GM19240 (cell line): ENCODE measurements around the gene BHLHE40.

Source experiments
- DNase-seq: peaks from one replicate; pipeline ENCODE4 v3.0.0; 2011; ENCODE audit warnings: low spot score; ENCODE audit not compliant: insufficient read length

The BHLHE40 gene

DNA sequence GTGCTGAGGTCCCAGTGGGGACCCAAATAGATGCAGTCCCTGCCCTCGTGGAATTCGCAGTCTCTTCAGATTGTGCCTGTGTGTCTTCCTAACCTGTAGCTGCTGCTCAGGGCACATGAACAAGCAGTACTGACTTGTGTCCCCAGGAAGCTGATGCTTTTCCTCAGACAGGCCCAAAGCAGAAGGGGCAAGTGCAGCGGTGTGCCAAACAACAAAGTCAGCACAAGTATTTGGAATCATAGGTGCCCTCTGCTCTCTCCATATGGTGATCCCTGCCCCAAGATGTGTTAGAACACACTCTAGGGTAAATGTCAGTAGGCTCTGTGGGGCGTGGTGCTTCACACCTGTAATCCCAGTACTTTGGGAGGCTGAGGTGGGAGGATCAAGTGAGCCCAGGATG, 21.9 kb downstream of the BHLHE40 start:
- DNase-seq: no peak

DNA sequence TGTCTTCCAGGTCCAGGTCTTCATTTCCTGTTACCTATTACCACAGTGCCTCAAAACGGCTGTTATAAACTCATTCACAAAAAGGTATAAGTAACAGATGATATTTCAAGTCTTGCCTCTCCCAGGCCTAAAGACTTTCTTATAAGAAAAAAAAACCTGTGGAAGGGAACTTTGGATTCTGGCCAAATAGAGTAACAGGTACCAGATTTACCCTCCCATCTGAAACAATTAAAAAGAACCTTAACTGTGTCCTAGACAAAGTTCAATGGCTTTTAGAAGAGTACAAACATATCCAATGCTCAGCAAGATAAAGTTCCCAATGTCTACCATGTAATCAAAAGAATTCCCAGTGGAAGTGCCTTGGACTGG, 22.6 kb downstream of the BHLHE40 start:
- no peak for DNase-seq

DNA sequence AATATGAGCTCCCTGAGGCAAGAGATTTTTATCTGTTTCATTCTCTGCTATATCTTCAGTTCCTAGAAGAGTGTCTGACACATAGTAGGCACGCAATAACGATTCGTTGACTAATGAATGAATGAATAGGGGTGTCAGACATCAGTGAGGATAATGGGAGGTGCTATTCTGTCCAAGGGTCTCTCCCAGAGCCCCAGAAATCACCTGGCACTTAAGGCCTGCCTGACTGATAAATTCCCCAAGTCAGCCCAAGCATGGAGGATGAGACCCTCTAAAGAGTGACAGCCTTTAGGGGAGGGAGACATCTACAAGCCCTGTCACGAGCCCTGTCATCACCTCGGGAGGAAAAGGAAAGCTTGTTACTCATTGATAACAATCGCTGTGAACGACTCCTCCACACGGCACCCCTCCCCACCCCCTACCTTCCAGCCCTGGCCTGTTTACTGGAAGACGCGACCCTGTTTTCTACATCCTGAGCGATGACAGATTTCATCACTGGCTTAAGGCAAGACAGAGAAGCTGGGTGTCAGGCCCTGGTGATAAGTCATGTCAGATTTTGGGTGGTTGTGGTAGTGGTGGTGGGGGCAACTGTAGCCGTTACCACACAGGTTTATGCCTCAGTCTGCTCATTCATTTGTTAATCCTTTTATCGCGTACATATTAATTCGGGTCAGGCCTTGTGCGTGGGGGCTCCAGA, 23.1 kb downstream of the BHLHE40 start:
- DNase-seq: no peak

DNA sequence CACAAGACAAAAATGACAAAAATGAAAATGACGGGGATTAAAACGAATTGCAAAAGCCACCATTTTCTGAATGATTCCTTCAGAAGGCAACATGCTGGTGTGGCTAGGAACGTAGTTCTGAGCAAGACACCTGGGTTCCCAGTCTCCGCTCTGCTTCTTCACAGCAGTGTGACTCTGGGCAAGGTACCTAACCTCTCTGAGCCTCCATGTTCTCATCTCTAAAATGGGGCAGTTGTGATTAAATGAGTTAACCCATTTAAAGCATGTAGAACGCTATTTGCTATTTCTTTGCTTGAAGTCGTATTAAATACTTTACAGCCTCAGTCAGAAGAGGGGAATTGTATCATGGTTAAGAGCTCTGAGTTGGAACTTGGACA, 23.6 kb downstream of the BHLHE40 start:
- no peak for DNase-seq

GRCh38 chr3:5004319-5005152, 25.3 kb downstream of the BHLHE40 start:
- DNase-seq: no peak

GRCh38 chr3:5005367-5005766, 26.1 kb downstream of the BHLHE40 start:
- DNase-seq: no peak

DNA sequence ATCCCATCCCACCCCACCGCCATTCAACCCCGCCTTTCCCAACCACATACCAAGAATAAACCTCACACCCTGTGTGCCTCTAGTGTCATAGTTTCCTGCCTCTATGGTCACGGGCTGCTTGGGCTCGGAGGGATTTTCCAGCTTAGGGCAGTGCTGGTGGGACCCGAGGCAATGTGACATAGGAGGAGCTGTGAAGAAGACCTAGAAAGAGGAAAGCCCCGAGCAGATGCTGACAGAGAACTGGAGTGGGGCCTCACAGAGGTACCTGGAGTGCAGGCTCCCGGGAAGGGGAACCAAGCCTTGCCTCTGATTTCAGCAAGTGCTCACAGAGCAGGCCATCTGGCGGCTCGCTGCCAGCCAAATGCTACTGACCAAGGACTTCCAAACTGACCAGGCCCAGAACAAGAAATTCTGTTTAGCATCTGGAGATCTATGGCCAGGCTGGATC, 27.5 kb downstream of the BHLHE40 start:
- DNase-seq: peak; percentile 65

DNA sequence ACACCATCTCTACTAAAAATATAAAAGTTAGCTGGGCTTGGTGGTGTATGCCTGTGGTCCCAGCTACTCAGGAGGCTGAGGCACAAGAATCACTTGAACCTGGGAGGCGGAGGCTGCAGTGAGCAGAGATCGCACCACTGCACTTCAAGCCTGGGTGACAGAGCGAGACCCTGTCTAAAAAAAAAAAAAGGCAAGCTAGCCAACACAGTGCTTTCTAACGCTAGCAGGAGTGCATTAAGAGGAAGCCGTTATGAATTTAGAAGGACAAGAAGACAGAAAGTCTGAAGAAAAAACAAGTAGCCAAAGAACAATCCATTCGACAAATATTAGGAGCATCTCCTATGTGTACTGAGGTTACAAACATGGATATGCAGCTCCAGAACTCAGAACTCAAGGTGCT, 28.6 kb downstream of the BHLHE40 start:
- DNase-seq: no peak

DNA sequence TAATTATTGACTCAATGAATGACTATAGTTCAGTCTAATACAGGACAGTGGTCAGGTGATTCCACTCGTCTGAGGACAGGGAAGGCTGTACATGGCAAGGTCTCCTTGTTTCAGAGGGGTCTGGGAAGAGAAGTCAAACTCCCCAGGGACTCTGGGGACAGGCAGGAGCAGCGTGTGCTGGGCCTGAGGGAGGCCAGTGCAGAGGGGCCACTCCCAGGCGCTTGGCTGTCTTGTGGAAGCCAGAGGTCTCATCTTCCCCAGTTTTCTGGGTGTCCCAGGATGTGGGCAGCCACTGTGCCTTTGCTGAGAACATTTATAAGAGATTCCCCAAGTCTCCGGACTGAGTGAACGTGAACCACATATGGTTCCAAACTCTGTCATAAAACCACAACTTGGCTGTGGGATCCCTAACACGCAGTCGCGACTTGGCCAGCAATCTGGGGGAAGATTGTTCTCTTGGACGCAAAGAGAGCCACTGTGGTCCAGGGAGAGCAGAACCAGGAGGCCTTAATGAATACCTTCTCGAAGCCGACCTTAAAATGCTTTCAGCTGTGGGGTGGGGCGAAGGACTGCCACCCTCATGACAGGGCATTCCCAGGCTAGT, 30.4 kb downstream of the BHLHE40 start:
- DNase-seq: no peak

GRCh38 chr3:5010140-5010539, 30.9 kb downstream of the BHLHE40 start:
- DNase-seq: no peak

- no peak for DNase-seq
These were observed 31.7 kb downstream of the BHLHE40 start for GRCh38 chr3:5010706-5011554.

DNA sequence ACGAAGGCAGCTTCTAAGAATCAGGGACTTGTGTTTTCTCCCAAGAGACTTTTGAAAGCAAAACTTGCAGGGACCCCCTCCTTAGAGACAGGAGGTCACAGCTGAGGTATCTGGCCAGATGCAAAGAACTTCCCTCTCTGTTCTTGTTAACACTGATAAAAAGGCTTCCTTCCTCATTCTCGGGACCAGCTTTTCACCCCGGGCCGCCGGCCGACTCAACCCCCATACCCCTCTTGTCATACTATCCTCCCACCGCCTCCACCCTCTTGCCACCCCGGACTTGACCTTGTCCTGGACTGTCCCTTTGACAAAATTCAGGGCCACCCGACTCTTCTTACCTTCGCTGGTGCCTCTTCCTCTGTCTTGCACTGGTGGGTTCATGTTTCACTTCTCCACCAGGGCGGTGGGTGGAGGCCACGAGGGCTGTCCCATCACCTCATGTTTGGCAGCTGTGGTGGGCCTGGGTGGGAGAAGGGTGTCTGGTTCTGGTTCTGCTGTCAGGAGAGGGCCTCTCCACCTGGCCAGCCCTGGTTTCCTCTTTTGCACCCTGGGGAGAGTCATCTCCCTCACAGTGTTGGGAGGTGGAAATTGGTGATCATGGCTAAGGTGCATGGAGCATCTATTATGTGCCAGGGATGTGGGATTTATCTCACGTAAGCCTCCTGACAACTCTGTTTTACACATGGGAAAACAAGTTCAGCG, 32.5 kb downstream of the BHLHE40 start:
- DNase-seq: no peak

DNA sequence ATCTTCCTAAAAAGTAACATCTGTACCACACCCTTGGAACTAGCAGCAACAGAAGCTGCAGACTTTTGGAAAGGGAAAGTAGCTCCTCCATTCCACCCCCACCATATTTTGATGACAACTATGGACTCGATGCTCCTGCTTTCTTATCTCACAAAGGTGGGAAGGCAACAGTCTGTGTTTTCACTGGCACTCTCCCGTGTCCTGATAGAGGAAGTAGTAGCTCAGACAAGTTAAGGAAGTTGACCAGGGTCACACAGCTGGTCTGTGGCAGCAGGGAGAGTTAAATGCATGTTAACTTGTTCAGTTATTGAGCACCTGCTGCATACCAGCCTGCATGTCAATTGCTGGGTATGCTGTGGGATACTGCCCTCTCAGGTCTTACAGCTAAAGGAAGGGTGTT, 33.1 kb downstream of the BHLHE40 start:
- DNase-seq: no peak

DNA sequence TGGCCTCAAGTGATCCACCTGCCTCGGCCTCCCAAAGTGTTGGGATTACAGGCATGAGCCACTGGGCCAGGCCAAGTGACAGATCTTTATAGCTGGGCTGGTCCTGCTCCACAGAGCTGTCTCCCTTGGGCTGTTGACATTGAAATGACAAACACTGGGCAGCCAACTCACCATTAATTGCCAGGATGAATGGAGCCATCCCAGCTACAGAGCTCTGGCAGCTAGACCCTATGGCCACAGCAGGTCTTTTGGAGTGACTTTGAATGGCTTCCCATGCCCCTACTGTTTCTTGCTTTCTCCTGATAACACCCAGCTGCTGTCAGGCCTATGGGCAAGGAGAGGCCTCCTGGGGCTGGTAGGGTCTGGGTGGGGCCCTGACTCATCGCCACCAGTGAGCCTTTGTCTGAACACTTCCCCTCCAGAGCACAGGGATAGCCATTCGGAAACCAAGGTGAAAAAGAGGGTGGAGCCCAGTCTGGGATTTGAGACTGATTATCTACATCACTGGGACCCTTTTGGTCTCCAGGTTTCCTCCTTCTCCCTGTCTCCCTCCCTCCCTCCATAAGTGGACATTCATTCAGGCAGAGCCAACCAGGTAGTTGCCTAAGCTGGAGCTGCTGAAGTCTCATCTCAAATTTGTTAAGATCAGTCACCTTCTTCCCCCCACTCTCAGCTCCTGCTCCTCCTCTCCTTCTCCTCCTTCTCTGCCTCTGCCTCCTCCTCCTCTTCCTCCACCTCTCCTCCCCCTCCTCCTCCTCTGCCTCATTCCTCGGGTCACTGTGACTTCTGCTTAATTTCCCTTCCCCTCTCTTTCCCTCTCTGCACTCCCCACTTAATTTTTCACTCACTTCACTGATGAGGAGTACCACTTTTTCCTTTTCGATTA, 34.0 kb downstream of the BHLHE40 start:
- DNase-seq: no peak

DNA sequence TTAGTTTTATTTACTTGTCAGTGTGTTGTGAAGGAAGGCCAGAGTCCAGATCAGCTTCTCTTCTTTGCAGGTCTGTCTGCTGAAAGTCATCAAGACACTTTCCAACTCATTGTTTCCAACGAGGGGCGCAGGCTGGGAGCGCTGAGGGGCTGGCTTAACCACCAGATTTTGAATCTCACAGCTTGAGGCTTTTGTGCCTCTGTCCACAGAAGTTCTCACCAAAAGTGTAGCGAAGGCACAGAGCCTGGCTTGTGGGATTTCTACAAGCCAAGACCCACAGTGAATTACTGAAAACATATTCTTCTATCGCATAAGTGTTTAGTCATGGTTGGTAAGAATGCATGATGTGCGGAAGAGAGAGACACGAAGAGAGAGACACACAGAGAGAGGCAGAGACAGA, 35.2 kb downstream of the BHLHE40 start:
- DNase-seq: no peak

DNA sequence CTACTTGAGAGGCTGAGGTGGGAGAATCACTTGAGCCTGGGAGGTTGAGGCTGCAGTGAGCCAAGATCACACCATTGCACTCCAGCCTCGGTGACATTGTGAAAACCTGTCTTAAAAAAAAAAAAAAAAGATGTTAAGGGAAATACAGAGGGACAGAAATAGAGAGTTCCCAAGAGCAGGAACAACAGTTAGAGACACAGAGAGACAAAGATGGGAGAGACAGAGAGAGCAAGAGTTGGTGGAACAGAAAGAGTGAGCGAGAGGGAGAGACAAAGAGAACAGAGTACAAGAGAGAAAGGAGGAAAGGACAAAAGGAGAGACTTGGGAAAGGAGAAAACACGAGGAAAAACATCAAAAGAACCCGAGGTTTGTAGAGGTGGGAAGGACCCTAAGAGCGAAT, 35.8 kb downstream of the BHLHE40 start:
- DNase-seq: no peak

DNA sequence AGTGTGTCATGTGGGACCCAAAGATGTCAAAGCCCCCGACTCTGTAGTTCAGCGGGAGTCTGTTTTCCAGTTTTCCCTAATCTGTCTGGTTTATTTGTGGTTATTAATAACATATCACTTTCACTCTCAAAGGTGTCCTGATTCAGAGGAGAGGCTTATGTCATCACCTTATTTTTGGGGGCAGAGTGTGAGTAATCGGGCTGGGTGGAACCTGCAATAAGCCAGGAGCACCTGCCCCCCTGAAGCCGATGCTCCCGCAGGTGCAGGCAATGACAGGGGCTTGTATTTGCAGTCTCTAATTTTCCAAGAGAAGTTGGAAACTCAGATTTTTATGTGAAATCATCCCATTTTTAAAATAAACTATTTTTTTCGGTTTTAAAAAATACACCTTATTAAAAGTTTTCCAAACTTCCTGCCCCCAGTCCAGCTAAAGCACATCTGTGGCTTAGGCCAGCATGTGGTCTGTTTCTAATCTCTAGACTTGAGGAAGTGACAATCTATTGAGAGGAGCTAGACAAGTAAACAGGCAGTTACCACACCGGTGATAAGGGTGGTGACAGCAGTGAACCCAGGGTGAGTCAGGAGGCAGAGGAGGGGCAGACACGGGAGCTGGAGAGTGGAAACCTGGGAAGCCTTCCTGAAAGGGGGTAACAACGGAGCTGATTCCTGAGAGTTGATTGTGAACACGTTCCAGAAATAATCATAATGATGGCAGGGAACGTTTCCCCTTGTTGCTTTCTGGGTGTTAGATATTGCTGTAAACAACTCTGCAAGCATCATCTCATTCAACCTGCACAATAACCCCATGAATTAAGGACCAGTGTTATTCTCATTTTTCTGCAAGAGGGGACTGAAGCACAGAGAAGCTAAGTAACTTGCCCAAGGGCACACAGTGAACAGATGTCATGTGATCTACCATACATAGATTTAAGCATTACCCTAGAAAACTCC, 37.2 kb downstream of the BHLHE40 start:
- DNase-seq: no peak

DNA sequence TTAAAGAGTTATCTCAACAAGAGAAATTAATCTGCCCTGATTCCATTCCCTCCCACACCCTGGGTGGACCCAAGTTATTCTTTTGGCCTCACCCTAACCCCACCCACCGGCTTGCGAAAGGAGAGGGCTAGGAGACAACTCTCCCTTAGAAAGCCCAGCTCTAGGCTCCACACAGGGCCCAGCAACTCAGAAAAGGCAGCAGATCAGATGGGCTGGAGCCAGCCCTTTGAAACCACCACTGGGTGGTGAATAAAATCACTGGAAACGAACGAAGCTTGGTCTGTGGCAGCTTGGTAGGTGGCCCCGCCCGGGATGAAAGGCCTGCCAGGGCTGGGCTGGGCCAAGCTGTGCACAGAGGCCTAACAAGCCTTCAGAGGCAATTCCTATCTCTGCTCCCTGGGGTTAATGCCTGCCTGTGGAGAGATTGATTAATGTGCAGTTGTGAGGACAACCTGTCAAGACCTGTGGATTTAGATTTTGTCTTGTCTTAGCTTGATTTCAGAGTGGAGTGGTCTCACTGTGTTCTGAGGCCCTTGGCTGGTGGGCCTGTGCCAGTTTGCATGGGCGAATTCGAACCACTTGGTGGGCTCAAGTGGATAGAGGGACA, 38.8 kb downstream of the BHLHE40 start:
- no peak for DNase-seq
